GM21529 (cell line): ENCODE results near the gene VILL.
"Not testable (repeated sequence)": the region's sequence is repeated elsewhere in the genome, so short reads cannot be mapped to it uniquely, and the experiment has no call there.

Experiments
- ATAC-seq: cut with Tn5 transposase; IDR thresholded peaks from one replicate; pipeline ENCODE4 v1.9.1; 2021; ENCODE audit not compliant: unreplicated experiment

Gene VILL

DNA sequence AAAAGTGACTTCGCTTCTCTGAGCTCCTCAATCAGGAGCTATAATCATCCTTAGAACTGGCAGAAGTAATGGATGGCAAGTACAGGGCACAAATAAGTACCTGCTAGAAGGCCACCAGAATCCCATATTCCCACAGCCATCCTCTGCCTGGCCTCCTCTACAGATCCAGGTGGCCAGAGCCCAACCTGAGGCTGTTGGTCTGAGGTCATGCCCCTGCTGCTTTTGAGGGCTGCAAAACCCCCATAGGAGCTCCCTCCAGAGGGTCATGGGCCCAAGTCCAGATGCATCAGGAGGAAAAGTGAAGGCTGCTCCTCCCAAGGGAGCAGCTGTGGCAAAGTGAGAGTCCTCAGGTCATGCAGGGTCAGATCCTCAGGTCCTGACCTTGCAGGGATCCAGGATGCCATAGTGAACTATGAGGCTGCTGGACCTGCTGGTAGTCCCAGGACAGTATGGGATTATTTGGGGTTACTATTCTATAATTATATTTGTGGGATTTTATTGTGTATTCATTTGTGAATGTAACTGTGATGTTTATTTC is 41.8 kb downstream of the VILL start:
- ATAC-seq: no peak

- ATAC-seq: not testable (repeated sequence)
Observed at GRCh38 chr3:38033586-38033985, 43.0 kb downstream of the VILL start.

DNA sequence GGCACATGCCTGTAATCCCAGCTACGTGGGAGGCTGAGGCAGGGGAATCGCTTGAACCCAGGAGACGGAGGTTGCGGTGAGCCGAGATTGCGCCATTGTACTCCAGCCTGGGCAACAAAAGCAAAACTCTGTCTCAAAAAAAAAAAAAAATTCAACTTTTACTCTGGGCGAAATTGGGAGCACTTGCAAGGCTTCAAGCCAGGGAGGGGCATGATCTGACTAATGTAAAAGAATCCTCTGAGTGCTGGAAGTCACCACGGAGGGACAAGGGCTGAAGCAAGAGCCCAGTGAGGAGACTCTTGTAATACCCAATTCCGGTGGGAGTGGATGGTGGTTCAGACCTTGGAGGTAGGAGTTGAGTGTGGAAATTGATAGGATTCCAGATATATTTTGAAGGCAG is 43.7 kb downstream of the VILL start:
- not testable (repeated sequence) for ATAC-seq

- no peak for ATAC-seq
Observed at GRCh38 chr3:38036286-38036685, 45.7 kb downstream of the VILL start.

DNA sequence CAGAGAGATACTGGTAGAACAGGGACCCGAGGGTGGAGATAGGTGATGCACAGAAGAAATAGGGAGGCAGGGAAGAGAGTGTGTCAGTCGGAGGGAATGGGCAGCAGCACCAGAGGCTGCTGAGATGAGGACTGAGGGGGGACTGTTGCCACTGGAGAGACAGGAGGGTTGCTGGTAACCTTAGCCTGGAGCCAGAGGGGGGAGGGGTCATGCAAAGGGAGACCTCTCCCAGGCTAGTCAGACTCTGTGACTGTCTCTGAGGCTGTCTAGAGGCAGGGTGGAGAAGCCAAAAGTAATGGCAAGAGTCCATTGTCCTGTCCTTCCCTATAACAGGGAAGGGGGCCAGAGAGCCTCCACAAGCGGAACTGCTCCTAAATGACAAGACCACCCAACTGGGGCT is 46.3 kb downstream of the VILL start:
- no peak for ATAC-seq

- no peak for ATAC-seq
Observed at GRCh38 chr3:38038447-38038911, 47.9 kb downstream of the VILL start.

DNA sequence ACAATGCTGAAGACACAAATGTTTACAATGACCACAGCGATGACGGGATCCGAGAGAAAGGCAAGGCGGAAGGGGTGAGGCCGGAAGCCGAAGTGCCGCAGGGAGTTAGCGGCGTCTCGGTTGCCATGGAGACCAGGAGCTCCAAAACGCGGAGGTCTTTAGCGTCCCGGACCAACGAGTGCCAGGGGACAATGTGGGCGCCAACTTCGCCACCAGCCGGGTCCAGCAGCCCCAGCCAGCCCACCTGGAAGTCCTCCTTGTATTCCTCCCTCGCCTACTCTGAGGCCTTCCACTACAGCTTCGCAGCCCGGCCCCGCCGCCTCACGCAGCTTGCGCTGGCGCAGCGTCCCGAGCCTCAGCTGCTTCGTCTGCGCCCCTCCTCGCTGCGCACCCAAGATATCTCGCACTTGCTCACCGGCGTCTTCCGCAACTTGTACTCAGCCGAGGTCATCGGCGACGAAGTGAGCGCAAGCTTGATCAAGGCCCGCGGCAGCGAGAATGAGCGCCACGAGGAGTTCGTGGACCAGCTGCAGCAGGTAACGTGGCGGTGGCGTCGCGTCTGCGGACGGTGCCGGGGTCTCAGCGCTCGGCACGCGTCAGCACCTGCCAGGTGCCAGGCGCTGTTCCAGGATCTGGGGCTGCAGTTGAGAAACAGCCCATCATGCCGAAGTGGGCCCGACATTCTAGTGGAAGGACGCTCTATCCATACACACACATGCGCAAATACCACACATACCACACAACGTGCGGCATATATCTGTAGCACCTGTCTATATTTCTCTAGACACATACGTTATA is 48.7 kb downstream of the VILL start, which contains the start of gene DLEC1:
DLEC1 (plus strand) TSS at position 108 of the 798 bp plus-strand sequence; CDS start at position 126, 18 bp downstream.
- ATAC-seq: peak; percentile 83

DNA sequence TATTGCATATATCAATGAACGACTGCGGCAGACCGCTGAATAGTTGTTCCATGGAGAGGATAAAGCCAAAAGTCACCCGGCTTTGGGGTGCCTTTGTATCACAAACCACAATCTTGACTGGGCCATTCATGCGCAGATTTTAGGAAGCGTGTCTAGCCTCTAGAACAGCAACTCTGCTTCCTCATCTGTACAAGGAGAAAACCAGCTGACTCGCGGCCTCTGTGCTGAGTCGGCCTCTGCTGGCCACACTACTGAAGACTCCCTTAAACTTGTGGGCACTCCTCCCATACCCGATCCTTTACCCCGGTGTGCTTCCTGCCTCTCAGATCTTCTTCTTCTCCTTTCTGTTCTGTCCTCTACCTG is 49.3 kb downstream of the VILL start:
- peak; percentile 65 for ATAC-seq

DNA sequence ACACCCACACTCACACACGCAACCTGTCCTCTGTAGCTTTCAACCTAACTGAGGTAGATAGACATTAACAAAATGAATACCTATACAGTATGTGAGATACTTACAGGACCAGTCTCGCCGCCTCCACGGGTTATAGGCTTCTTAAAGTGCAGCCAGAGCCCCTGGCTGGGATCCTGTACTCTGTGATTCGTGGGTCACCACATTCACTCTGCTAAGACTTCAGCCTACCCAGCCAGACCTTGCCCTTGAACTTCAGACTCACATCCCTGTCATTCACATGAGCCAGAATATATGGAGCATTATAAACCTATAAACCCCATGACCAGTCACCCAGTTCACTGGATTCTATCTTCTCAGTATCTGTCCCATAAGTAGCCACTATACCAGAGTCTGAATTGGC is 49.8 kb downstream of the VILL start:
- ATAC-seq: no peak

DNA sequence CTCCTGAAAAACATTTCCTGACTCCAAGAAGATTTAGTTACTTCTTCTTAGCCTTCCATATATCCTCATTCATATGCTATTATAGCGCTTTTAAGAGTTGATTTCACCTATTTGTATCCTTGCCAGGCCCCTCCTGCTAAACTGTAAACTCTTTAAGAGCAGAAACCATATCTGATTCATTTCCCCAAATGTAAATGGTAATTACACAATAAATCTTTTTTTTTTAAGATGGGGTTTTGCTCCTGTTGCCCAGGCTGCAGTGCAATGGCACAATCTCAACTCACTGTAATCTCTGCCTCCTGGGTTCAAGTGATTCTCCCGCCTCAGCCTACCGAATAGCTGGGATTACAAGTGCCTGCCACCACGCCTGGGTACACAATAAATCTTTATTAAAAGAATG is 52.9 kb downstream of the VILL start:
- no peak for ATAC-seq

- no peak for ATAC-seq
Observed at GRCh38 chr3:38046027-38046426, 55.4 kb downstream of the VILL start.

DNA sequence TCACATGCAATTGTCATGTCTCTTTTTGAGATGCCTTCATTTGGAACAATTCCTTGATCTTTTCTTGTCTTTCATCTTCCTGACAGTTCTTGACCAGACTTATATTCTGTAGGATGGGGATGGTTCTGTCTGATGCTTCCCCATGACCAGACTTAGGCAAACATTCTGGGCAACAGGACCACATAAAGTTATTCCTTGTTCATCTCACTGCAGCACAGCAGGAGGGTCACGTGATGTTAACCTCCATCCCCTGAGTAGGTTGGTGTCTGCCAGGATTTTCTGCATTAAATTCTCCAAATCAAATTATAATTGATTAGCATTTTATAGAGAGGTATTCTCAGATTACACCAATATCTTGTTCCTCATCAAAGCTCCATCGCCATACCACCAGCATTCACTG is 56.2 kb downstream of the VILL start:
- ATAC-seq: no peak

GRCh38 chr3:38047896-38048295 is 57.3 kb downstream of the VILL start:
- no peak for ATAC-seq

- ATAC-seq: no peak
Observed at GRCh38 chr3:38049358-38050126, 59.0 kb downstream of the VILL start.

DNA sequence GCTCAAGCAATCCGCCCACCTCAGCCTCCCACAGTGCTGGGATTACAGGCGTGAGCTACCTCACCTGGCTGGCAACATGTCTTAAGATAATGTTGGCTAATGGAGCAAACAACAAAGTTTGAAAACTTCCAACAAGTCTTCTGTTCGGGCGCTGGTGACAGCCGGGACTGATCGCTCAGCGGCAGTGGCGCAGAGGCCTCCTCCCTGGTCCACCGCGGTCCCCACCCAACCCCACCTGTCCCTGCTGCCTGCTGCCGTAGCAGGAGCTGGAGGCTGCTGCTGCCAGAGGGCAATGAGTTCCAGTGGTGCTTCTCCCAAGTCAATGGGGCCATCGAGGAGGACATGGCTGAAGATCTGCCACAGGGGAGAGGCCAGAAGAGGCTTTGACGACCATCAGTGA is 60.5 kb downstream of the VILL start:
- no peak for ATAC-seq

DNA sequence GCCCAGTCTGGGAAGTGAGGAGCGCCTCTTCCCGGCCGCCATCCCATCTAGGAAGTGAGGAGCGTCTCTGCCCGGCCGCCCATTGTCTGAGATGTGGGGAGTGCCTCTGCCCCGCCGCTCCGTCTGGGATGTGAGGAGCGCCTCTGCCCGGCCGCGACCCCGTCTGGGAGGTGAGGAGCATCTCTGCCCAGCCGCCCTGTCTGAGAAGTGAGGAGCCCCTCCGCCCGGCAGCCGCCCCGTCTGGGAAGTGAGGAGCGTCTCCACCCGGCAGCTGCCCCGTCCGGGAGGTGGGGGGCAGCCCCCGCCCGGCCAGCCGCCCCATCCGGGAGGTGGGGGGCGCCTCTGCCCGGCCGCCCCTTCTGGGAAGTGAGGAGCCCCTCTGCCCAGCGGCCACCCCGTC is 62.7 kb downstream of the VILL start:
- ATAC-seq: not testable (repeated sequence)

DNA sequence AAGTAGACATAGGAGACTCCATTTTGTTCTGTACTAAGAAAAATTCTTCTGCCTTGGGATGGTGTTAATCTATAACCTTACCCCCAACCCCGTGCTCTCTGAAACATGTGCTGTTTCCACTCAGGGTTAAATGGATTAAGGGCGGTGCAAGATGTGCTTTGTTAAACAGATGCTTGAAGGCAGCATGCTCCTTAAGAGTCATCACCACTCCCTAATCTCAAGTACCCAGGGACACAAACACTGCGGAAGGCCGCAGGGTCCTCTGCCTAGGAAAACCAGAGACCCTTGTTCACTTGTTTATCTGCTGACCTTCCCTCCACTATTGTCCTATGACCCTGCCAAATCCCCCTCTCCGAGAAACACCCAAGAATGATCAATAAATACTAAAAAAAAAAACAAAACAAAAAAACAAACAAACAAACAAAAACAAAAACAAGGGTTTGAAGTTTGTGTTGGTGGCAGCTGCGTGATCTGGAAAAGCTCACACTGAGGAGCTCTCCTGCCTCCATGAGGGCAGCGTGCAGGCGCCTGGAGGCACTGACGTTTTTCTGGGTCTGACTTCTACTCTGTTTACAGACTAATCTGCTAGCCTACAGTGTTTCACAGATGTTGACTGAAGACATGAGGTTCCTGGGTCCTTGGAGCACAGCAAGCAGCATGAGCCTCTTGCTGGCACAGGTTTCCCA is 63.4 kb downstream of the VILL start:
- ATAC-seq: not testable (repeated sequence)

GRCh38 chr3:38054499-38055001 is 64.0 kb downstream of the VILL start:
- ATAC-seq: no peak
